Liver (tissue), 9 donors: ENCODE results near the gene CD300C. TPM values are rescaled to one million over a fixed set of nuclear protein-coding genes. Genes with fewer than 3 reads are reported as not detected.

Source experiments
- DNase-seq: peaks from one replicate; pipeline ENCODE4 v3.0.0-alpha.2; 2017; ENCODE audit warnings: low spot score
- H3K27ac ChIP-seq, 2 donors: one replicate each; pipeline ENCODE4 v1.7.0; 2013; ENCODE audit warnings: inconsistent platforms in 2 of 2, low read length in 2 of 2, control low read depth in 1 of 2, low read depth in 1 of 2, mild to moderate bottlenecking in 1 of 2
- H3K27me3 ChIP-seq, 4 donors: one replicate each; pipeline versions ENCODE4 v1.6.1 to v1.7.0; 2013; ENCODE audit warnings: low read length in 3 of 4, inconsistent platforms in 1 of 4, mild to moderate bottlenecking in 1 of 4, moderate library complexity in 1 of 4; ENCODE audit not compliant: control insufficient read depth in 4 of 4, insufficient read depth in 4 of 4
- H3K36me3 ChIP-seq, 4 donors: one replicate each; pipeline versions ENCODE4 v1.6.1 to v1.7.0; 2013; ENCODE audit warnings: low read length in 3 of 4, mild to moderate bottlenecking in 3 of 4, low read depth in 1 of 4, moderate library complexity in 1 of 4; ENCODE audit not compliant: control insufficient read depth in 4 of 4, insufficient read depth in 3 of 4
- H3K4me1 ChIP-seq, 4 donors: one replicate each; pipeline versions ENCODE4 v1.6.1 to v1.7.0; 2013; ENCODE audit warnings: low read length in 3 of 4, mild to moderate bottlenecking in 3 of 4, moderate library complexity in 1 of 4; ENCODE audit not compliant: control insufficient read depth in 4 of 4, insufficient read depth in 4 of 4
- H3K4me3 ChIP-seq, 3 donors: one replicate each; pipeline versions ENCODE4 v1.6.1 to v1.7.0; 2013; ENCODE audit warnings: low read length in 3 of 3, control low read depth in 1 of 3, low read depth in 1 of 3, mild to moderate bottlenecking in 1 of 3
- H3K9ac ChIP-seq, 2 donors: one replicate each; pipeline ENCODE4 v1.7.0; 2013; ENCODE audit warnings: low read length in 2 of 2, mild to moderate bottlenecking in 2 of 2, moderate library complexity in 2 of 2, control low read depth in 1 of 2, low read depth in 1 of 2
- H3K9me3 ChIP-seq, 4 donors: one replicate each; pipeline versions ENCODE4 v1.6.1 to v1.7.0; 2013; ENCODE audit warnings: low read length in 3 of 4; ENCODE audit not compliant: control insufficient read depth in 4 of 4
- EGR1 ChIP-seq, 2 donors: IDR thresholded peaks; 2 replicates each; pipeline ENCODE4 v1.6.1; 2016 to 2018; ENCODE audit warnings: antibody characterized with exemption in 2 of 2, low read depth in 2 of 2
- FOXA1 ChIP-seq: IDR thresholded peaks from 2 replicates; pipeline ENCODE4 v1.6.1; 2016; ENCODE audit warnings: antibody characterized with exemption
- GABPA ChIP-seq, 2 donors: IDR thresholded peaks in 1 of 2; conservative IDR thresholded peaks in 1 of 2; 2 replicates each; pipeline ENCODE4 v1.6.1; 2016; ENCODE audit warnings: antibody characterized with exemption in 2 of 2, mild to moderate bottlenecking in 1 of 2, moderate library complexity in 1 of 2
- HNF4A ChIP-seq, 2 donors: conservative IDR thresholded peaks; 2 replicates each; pipeline ENCODE4 v1.6.1; 2016; ENCODE audit warnings: antibody characterized with exemption in 2 of 2, mild to moderate bottlenecking in 2 of 2
- JUND ChIP-seq, 2 donors: IDR thresholded peaks; 2 replicates each; pipeline ENCODE4 v1.6.1; 2016; ENCODE audit warnings: antibody characterized with exemption in 2 of 2
- NR2F2 ChIP-seq: IDR thresholded peaks from 2 replicates; pipeline ENCODE4 v1.6.1; 2016; ENCODE audit warnings: antibody characterized with exemption
- RAD21 ChIP-seq, 2 donors: IDR thresholded peaks; 2 replicates each; pipeline ENCODE4 v1.6.1; 2016; ENCODE audit warnings: antibody characterized with exemption in 2 of 2, mild to moderate bottlenecking in 2 of 2
- RXRA ChIP-seq, 2 donors: IDR thresholded peaks; 2 replicates each; pipeline ENCODE4 v1.6.1; 2017 to 2018; ENCODE audit warnings: antibody characterized with exemption in 2 of 2, mild to moderate bottlenecking in 1 of 2
- SP1 ChIP-seq: IDR thresholded peaks from 2 replicates; pipeline ENCODE4 v1.6.1; 2018; ENCODE audit warnings: antibody characterized with exemption, mild to moderate bottlenecking
- TAF1 ChIP-seq: conservative IDR thresholded peaks from 2 replicates; pipeline ENCODE4 v1.6.1; 2016; ENCODE audit warnings: antibody characterized with exemption, mild to moderate bottlenecking
- YY1 ChIP-seq: IDR thresholded peaks from 2 replicates; pipeline ENCODE4 v1.6.1; 2016; ENCODE audit warnings: antibody characterized with exemption, mild to moderate bottlenecking
- WGBS: extraction: QIAGEN DNeasy Blood & Tissue Kit; methylation state at CpG from one replicate; pipeline ENCODE4 v1.1.7; 2013; 5-methylcytosine and 5-hydroxymethylcytosine counted together
- polyA plus RNA-seq, 2 donors: library from polyadenylated mRNA; stranded (reverse) in 1 of 2; unstranded in 1 of 2; fragments of 200-250 nt in 1 of 2; fragments of >200 nt in 1 of 2; fragmentation: Nextera tagmentation in 1 of 2; extraction: Ambion mirVana in 1 of 2; gene quantifications; one replicate each; pipeline versions ENCODE4 v1.2.1 to v1.2.3, GENCODE V29; 2013 to 2015
- total RNA-seq, 2 donors: library from RNA; depleted of rRNA; stranded (reverse); fragments of >200 nt; gene quantifications; one replicate each; pipeline ENCODE4 v1.2.3, GENCODE V29; 2014
- TF ChIP-seq, protein P1 (sequence below): IDR thresholded peaks from 2 replicates; pipeline ENCODE4 v1.6.1; 2016; ENCODE audit warnings: antibody characterized with exemption, mild to moderate bottlenecking
- TF ChIP-seq, protein P2 (sequence below): fragments of 150-350 bp; IDR thresholded peaks from 2 replicates; pipeline ENCODE4 v1.5.1; 2017; ENCODE audit warnings: improper control_type of control experiment, low read depth, low read length; ENCODE audit not compliant: missing input control
- TF ChIP-seq, protein P3 (sequence below): IDR thresholded peaks from 2 replicates; pipeline ENCODE4 v1.6.1; 2016; ENCODE audit warnings: antibody characterized with exemption
- TF ChIP-seq, protein P4 (sequence below): IDR thresholded peaks from 2 replicates; pipeline ENCODE4 v1.6.1; 2016; ENCODE audit warnings: antibody characterized with exemption
- TF ChIP-seq, protein P5 (sequence below): IDR thresholded peaks from 2 replicates; pipeline ENCODE4 v1.6.1; 2016; ENCODE audit warnings: antibody characterized with exemption
- donor health status: healthy.
- donor health status: healthy.
- donor health status: healthy.
- donor health status: healthy.
- donor health status: healthy.

Gene CD300C
- total and polyA plus RNA-seq, 4 donors: 0.17 to 1.5 (median 1.0) TPM

DNA sequence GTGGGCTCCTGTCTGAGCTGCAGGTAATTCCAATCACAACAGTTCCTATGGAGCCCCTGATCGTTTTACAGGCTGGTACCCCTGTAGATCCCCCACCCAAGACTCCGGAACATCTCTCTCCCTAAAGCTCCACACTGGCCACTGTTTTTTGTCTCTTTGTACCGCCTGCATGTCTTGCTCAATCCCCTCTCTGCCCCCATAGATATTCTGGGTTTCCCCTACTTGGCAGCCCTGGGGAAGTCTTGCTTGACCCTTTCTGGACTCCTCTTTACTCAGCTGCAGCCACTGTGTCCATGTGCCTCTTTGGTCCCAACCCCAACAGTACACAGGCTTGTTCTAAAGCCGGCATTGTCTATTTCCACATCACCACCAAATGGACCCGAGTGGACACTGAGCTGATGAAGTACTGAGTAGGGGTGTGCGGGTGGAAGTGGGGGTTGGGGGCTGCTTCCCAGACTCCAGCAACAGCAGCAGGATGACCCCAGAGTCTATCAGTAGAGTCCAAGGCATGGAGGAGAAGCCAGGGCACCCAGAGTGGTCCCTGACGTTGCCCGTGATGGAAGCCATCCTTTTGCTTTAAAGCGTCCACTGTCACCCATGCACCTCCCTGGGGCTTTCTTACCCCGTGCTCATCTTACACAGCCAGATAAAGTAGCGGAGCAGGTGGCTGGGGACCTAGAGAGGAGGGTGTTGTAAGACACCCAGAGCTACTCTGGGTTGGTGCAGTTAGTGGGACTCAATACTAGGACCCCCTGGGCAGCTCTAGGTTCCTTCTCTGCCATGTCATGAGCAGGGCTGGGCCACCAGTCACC, 21.1 kb downstream of the CD300C start:
- Histone ChIP-seq H3K4me1 (no peaks in the 10 kb centered on the region), H3K27ac (no peak overlapping the region), H3K36me3 (no peaks in the 10 kb centered on the region), H3K27me3 (peaks cover 0 to 3% (median 0%) of the 10 kb centered on the region in 4 donors), H3K9me3 (no peaks in the 10 kb centered on the region), H3K9ac (no peak overlapping the region), H3K4me3 (no peak overlapping the region)
- TF ChIP-seq JUND (IDR thresholded peaks at IDR 0.05) (no peak), SP1 (no peak)
- 78% methylated on average over 11 of the region's 11 CpGs for WGBS
- peak; percentile 19 for DNase-seq

DNA sequence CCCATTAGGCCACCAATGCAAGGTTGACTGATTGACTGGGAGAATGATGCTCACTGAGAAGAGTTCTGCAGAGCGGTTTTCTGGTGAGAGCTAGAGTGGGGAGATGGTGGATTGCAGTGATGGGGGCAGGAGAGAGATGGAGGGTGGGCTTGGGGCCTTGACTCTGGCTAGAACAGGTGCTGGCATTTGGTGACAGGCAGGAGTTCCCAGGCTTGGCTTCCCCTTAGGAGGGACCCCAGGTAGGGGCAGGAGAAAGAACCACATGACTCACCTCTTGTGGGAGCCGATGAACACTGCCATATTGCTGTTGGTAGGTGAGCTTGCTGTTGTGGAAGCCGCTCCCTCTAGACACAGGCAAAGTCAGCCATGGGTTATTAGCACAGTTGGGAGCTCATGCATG, 22.6 kb downstream of the CD300C start:
- Histone ChIP-seq H3K4me1 (no peaks in the 10 kb centered on the region), H3K27ac (no peak overlapping the region)

DNA sequence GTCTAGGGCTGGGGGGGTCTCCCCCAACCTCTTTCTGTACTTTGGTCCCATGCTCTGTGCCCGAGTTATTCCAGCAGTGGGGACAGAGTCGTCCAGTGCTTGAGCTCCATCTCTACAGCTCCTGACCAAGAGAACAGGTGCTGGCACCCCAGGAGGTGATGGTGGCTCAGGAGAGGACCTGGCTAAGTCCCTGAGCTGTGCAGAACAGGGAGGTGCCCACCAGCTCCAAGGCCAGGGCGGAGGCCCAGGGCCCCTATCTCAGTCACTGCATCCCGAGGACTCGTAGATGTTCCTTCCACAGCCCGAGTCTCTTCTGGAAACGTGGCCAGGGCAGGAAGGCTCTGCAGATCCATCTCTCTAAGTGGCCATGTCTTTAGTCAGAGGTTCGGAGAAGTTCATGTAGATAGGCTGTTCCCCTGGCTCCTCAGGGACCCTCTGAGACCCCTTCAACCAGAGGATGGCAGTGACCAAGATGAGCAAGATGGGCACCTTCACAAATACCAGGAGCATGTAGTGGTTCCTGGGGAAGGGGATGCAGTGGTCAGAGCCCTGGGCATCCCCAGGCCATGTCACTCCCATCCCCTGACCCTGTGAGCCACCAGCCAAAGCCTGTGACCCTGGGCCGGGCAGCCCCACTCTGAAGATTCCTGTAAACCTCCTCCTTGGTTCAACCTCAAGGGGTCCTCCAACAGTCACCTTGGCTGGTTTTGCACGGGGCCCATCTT, 23.4 kb downstream of the CD300C start:
- H3K27ac ChIP-seq: peak overlapping the region in 1 of 2 donors; percentile 23
- no peaks in the 10 kb centered on the region for H3K9me3 ChIP-seq
- TF ChIP-seq, protein P1, sequence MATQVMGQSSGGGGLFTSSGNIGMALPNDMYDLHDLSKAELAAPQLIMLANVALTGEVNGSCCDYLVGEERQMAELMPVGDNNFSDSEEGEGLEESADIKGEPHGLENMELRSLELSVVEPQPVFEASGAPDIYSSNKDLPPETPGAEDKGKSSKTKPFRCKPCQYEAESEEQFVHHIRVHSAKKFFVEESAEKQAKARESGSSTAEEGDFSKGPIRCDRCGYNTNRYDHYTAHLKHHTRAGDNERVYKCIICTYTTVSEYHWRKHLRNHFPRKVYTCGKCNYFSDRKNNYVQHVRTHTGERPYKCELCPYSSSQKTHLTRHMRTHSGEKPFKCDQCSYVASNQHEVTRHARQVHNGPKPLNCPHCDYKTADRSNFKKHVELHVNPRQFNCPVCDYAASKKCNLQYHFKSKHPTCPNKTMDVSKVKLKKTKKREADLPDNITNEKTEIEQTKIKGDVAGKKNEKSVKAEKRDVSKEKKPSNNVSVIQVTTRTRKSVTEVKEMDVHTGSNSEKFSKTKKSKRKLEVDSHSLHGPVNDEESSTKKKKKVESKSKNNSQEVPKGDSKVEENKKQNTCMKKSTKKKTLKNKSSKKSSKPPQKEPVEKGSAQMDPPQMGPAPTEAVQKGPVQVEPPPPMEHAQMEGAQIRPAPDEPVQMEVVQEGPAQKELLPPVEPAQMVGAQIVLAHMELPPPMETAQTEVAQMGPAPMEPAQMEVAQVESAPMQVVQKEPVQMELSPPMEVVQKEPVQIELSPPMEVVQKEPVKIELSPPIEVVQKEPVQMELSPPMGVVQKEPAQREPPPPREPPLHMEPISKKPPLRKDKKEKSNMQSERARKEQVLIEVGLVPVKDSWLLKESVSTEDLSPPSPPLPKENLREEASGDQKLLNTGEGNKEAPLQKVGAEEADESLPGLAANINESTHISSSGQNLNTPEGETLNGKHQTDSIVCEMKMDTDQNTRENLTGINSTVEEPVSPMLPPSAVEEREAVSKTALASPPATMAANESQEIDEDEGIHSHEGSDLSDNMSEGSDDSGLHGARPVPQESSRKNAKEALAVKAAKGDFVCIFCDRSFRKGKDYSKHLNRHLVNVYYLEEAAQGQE: no peak
- TF ChIP-seq FOXA1: no peak
- TF ChIP-seq SP1: no peak
- no peak for TF ChIP-seq TAF1
- no peak for TF ChIP-seq RXRA (IDR thresholded peaks at IDR 0.05)
- TF ChIP-seq RAD21 (IDR thresholded peaks at IDR 0.05): no peak
- TF ChIP-seq, protein P2, sequence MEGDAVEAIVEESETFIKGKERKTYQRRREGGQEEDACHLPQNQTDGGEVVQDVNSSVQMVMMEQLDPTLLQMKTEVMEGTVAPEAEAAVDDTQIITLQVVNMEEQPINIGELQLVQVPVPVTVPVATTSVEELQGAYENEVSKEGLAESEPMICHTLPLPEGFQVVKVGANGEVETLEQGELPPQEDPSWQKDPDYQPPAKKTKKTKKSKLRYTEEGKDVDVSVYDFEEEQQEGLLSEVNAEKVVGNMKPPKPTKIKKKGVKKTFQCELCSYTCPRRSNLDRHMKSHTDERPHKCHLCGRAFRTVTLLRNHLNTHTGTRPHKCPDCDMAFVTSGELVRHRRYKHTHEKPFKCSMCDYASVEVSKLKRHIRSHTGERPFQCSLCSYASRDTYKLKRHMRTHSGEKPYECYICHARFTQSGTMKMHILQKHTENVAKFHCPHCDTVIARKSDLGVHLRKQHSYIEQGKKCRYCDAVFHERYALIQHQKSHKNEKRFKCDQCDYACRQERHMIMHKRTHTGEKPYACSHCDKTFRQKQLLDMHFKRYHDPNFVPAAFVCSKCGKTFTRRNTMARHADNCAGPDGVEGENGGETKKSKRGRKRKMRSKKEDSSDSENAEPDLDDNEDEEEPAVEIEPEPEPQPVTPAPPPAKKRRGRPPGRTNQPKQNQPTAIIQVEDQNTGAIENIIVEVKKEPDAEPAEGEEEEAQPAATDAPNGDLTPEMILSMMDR: no peak
- TF ChIP-seq, protein P3, sequence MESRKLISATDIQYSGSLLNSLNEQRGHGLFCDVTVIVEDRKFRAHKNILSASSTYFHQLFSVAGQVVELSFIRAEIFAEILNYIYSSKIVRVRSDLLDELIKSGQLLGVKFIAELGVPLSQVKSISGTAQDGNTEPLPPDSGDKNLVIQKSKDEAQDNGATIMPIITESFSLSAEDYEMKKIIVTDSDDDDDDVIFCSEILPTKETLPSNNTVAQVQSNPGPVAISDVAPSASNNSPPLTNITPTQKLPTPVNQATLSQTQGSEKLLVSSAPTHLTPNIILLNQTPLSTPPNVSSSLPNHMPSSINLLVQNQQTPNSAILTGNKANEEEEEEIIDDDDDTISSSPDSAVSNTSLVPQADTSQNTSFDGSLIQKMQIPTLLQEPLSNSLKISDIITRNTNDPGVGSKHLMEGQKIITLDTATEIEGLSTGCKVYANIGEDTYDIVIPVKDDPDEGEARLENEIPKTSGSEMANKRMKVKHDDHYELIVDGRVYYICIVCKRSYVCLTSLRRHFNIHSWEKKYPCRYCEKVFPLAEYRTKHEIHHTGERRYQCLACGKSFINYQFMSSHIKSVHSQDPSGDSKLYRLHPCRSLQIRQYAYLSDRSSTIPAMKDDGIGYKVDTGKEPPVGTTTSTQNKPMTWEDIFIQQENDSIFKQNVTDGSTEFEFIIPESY: no peak
- TF ChIP-seq GABPA (IDR thresholded peaks at IDR 0.05 in 1 of 2, conservative IDR thresholded peaks at IDR 0.05 in 1 of 2): no peak
- no peak for TF ChIP-seq YY1
- TF ChIP-seq NR2F2: no peak
- TF ChIP-seq EGR1 (IDR thresholded peaks at IDR 0.05; ENCODE audit: low read depth in 2 of 2): no peak
- TF ChIP-seq, protein P4, sequence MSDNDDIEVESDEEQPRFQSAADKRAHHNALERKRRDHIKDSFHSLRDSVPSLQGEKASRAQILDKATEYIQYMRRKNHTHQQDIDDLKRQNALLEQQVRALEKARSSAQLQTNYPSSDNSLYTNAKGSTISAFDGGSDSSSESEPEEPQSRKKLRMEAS: no peak
- no peak for TF ChIP-seq JUND (IDR thresholded peaks at IDR 0.05)
- TF ChIP-seq, protein P5, sequence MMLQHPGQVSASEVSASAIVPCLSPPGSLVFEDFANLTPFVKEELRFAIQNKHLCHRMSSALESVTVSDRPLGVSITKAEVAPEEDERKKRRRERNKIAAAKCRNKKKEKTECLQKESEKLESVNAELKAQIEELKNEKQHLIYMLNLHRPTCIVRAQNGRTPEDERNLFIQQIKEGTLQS: no peak
- TF ChIP-seq HNF4A (conservative IDR thresholded peaks at IDR 0.05): no peak
- DNase-seq: no peak
- no peaks in the 10 kb centered on the region for H3K4me1 ChIP-seq
- no peaks in the 10 kb centered on the region for H3K36me3 ChIP-seq
- no peaks in the 10 kb centered on the region for H3K27me3 ChIP-seq
- no peak overlapping the region for H3K9ac ChIP-seq
- WGBS: 78% methylated on average over 10 of the region's 10 CpGs
- H3K4me3 ChIP-seq: no peak overlapping the region

More for the DNA sequence above, 22.6 kb downstream of the CD300C start:
- H3K9me3 ChIP-seq: no peaks in the 10 kb centered on the region
- TF ChIP-seq YY1 (no peak), NR2F2 (no peak)
- no peak overlapping the region for H3K9ac ChIP-seq
- H3K36me3 ChIP-seq: no peaks in the 10 kb centered on the region
- 92% methylated on average over 3 of the region's 3 CpGs for WGBS
- peak; percentile 19 for DNase-seq
- H3K27me3 ChIP-seq: no peaks in the 10 kb centered on the region
- H3K4me3 ChIP-seq: no peak overlapping the region
